8988T (cell line): Measurements from ENCODE around the gene COL9A2.

Experiments
- DNase-seq: peaks from one replicate; pipeline ENCODE4 v3.0.0; 2011

The COL9A2 gene

GRCh38 chr1:40256401-40257084 lies 60.5 kb downstream of the COL9A2 start:
- DNase-seq = no peak

DNA sequence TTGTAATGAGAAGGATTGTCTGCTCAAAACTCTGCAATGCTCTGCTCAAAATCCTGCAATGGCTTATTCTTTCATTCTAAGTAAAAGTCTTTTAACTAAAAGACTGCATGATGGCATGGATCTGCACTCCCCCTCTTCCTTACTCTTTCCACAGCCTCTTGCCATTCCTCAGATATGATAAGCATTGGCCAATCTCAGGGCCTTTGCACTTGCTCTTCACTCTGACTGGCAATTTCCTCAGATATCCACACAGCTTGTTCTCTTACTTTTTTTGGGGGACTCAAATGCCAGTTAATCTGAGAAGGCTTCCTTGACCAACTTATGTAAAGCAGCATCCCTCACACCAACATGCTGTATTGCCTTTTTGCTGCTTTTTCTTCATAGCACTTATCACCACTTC lies 61.9 kb downstream of the COL9A2 start:
- no peak for DNase-seq

GRCh38 chr1:40252601-40253000 lies 64.5 kb downstream of the COL9A2 start:
- no peak for DNase-seq

DNA sequence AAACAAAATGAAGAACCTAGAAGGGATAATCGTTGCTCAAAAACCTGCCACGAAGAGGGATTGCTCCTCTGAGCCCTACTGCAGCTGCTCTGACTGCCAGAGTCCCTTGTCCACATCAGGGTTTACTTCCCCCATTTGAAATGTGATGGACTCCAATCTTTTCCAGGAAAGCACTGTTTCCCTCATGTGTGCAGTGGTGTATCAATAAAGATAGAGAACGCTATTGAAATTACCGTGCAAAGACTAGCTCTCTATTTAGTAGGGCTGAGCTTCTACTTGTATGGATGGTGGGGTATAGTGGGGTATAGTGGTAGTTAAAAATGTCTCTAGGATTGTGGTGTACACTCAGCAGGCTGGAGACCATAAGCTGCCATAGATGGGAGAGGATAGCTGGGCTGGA lies 65.6 kb downstream of the COL9A2 start:
- no peak for DNase-seq
